ELR (cell line): Measurements from ENCODE around the gene PHF21B.
"Not testable (repeated sequence)": the region's sequence is repeated elsewhere in the genome, so short reads cannot be mapped to it uniquely, and the experiment has no call there.

Experiments used
- DNase-seq: peaks from one replicate; pipeline ENCODE4 v3.0.0-alpha.2; 2015; ENCODE audit warnings: low read depth

Gene PHF21B

DNA sequence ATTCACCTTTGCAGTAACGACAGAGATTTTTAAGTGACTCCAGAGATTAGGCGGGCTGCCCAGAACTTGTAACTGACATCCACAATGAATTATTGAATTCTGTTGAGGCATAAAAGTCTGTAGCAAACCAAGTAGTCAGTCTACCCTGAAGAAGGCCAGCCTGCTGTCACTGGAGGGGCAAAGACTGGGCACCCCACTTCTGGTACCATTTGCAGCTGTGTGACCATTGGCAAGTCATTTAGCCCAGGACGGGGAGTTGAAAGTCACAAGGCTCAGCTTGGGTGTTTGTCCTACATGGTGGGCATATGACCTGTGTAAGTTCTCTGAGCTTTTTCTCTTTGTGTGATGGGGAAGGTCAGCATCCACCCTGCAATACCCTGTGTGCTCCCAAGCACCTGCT lies 138.0 kb downstream of the PHF21B start:
- DNase-seq = no peak

DNA sequence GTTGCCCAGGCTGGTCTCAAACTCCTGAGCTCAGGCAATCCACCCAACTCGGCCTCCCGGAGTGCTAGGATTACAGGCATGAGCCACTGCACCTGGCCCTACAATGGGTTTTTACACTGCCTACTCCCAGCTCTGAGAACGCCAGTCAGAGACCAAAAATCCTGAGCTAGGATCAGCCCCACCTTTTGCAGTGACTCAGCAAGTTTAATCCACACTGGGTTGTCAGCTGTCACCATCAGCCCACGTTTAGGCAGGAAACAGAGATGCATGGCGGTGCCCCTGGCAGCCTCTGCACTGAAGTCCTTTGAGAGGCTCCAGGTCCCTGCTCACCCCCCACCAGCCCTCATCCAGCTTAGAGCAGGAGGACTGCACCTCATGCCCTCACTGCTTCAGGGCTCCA lies 139.8 kb downstream of the PHF21B start:
- peak; percentile 10 for DNase-seq

DNA sequence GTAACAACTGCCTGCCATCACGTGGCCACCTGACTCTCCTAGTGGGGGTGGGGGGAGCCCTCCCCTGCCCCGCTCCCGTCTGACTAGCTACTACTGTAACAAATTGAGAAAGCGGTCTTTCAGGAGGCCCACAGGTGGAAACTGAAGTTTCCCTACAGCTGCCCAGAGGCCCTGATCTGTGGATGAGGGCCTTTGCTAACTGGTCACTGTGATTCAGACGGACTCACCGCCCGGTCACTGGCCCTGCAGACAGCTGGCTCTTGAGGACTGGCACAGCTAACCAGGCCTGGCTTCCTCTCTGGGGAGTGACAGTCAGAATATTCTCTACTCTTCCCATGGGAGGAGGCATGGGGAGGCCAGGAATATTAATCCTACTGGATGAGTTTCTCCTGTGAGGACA lies 140.6 kb downstream of the PHF21B start:
- DNase-seq = peak; percentile 9

DNA sequence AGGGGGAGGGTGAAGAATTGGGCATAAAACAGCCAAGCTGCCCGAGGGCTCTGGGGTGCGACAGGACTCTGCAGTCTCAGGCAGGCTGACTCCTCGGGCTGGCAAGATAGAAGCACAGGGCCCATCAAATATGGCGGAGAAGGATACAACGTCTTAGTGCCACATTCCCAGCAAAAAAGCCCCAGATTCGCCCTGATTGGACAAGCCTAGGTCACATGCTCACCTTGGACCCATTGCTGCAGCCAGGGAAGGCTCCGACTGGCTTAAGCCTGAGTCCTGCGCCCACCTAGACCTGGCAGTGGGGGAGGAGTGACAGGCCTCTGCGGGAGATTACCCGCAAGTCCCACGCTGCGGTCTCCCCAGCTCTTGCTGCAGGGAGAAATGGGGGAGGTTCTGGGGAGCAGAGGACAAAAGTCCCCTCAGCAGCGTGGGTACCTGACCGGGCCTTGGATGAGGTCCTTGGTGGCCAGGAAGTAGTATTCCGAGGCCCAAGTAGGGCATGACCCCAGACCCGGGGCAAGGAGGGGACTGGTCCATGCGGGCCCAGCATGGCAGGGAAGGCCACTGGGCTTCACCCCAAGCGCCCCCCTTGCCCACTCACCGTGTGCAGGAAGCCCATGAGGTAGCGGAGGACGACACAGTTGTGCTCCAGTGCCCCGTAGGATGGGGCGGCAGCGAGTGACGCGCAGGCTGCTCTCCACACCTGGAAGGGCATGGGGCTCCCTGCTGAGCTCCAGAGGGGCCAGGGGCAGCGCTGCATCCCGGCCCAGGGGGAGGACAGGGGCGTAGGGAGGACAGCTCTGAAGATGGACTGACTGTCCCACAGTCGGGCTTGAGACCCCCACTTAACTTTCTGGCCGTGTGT lies 144.4 kb downstream of the PHF21B start:
- no peak for DNase-seq

DNA sequence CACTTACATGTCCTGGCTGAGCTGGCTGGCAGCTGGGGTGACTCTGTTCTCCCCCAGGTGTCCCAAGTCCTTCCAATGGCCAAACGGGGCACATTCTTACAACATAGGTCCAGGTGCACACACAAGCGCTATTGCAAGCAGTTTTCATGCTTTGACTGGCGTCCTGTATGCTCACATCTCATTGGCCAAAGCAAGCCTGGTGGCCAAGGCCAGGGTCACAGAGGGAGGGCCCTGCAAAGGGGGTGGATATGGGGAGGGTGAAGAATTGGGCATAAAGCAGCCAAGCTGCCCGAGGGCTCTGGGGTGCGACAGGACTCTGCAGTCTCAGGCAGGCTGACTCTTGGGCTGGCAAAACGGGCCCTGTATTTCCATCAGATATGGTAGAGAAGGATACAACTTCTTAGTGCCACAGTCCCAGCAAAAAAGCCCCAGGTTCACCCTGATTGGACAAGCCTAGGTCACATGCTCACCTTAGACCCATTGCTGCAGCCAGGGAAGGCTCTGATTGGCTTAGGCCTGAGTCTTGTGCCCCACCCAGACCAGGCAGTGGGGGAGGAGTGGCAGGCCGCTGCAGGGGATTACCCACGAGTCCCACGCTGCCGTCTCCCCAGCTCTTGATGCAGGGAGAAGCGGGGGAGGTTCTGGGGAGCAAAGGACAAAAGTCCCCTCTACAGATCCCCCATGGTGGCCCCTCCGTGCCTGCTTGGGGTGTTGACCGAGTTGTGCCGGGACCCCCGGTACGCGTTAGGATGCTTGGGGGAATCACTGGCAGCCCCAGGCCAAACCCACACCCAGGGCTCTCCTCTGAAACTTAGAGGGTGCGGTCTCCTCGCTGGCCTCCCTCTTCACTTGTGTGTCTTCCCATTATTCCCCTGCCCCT lies 146.6 kb downstream of the PHF21B start:
- DNase-seq = no peak

DNA sequence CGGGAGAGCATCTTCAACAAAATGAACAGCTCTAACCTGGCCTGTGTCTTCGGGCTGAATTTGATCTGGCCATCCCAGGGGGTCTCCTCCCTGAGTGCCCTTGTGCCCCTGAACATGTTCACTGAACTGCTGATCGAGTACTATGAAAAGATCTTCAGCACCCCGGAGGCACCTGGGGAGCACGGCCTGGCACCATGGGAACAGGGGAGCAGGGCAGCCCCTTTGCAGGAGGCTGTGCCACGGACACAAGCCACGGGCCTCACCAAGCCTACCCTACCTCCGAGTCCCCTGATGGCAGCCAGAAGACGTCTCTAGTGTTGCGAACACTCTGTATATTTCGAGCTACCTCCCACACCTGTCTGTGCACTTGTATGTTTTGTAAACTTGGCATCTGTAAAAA lies 147.5 kb downstream of the PHF21B start:
- DNase-seq = no peak

DNA sequence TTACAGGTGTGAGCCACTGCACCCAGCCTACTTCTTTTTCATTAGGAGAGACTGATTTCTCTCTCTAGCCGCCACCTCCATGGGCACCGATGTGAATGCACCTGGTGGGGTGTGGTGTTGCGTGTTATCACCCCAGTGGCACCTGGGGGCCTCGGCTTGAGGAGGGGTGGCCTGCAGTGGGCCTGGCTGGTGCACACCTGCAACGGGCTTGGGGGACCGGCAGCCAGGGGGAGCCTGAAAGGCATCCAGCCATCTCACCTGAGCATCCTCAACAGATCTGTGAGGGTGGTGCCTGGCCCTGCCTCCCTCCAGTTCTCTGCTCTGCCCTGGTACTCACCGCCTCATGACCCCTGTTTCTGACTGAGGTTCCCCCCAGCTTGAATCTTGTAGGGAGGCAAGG lies 148.6 kb downstream of the PHF21B start:
- DNase-seq = no peak

DNA sequence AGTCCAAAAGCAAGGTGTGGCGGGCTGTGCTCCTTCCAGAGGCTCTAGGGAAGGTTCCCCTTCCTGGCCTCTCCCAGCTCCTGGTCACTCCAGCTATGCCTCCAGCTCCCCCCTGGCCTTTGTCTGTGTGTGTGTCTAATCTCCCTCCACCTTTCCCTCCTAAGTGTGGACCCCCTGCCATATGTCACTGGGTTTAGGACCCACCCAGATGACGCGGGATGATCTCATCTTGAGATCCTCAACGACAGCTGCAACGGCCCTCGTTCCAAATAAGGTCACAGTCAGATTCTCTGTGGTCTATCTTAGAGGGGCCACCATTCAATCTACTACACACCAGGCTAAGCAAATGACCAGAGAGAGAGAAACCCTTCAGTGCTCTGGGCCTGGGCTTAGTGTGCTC lies 149.5 kb downstream of the PHF21B start:
- DNase-seq = no peak

DNA sequence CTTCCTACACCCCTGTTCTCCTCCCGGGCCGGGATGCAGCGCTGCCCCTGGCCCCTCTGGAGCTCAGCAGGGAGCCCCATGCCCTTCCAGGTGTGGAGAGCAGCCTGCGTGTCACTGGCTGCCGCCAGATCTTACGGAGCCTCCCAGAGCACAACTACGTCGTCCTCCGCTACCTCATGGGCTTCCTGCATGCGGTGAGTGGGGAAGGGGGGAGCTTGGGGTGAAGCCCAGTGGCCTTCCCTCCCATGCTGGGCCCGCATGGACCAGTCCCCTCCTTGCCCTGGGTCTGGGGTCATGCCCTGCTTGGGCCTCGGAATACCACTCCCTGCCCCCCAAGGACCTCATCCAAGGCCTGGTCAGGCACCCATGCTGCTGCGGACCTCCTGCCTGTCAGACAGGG lies 150.2 kb downstream of the PHF21B start:
- no peak for DNase-seq

DNA sequence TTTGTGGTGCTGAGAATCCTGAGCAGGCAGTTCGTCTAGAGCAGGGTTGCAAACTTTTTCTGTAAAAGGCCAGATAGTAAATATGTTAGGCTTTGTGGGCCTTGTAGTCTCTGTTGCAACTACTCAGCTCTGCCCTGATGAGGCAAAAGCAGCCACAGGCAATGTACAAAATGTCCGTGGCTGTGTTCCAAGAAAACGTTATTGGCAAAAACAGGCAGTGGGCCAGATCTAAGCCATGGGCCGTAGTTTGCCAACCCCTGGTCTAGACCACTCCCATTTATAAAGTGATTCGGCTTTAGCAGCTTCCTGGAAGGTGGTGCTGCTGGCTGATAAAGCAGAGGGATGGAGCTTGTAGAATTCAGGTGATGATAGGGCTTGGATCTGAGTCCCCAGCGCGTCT lies 151.0 kb downstream of the PHF21B start:
- not testable (repeated sequence) for DNase-seq

DNA sequence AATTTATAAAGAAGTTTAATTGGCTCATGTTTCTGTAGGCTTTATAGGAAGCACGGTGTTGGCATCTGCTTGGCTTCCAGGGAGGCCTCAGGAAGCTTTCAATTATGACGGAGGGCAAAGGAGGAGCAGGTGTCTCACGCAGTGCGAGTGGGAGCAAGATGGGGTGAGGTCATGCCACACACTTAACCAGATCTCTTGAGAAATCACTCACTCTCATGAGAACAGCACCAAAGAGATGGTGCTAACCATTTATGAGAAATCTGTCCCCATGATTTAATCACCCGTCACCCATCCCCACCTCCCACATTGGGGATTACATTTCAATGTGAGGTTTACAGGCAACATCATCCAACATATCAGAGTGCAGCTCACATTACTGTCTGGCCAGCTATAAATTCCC lies 153.9 kb downstream of the PHF21B start:
- DNase-seq = no peak

DNA sequence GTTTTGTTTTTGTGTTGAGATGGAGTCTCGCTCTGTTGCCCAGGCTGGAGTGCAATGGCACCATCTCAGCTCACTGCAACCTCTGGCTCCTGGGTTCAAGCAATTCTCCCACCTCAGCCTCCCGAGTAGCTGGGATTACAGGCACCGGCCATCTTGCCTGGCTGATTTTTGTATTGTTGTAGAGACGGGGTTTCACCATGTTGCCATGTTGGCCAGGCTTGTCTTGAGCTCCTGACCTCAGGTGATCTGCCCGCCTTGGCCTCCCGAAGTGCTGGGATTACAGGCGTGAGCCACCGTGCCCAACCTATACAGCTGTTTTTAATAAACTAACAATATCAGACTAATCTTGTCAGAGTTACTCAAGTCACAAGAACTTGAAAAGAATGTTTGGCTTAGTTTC lies 155.2 kb downstream of the PHF21B start:
- not testable (repeated sequence) for DNase-seq

DNA sequence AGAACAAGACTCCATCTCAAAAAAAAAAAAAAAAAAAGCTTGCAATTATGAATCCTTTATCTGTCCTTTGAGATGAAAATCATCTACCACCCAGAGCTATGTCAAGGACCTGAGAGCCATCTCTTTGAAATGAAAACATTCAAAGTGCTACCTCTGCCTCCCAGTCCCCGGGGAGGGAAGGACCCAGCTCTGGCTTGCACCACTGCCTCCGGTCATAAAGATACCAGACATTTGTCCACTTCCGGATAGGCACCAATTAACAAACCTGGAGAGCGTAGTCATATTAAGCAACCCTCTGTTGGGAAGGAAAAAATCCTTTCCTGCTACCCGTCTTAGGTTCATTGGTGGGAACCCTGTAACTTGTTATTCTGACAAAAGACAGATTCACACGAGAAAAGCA lies 158.9 kb downstream of the PHF21B start:
- no peak for DNase-seq

DNA sequence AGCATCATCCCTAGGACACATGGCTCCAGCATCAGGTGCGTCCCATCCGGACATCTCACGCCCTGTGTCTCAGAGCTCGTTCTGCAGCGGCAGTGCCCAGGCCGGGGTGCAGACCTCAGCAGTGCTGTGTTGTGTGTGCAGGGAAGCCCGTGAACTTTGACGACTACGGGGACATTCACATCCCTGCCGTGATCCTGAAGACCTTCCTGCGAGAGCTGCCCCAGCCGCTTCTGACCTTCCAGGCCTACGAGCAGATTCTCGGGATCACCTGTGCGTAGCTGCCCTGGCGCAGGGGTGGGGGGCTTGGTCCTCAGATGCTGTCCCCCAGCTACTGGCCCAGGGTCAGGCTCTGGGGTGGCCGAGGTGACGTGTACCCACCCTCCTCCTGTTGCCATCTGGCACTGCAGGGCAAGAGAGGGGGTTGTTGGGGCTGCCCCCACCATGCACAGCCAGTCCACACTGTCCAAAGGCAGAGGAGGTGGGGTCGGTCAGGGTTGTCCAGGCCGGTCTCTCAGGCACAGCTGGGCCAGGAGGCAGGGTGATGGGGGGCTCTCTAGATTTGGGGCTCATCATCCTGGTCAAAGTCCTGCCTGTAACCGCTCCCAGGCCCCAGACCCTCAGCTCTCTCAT lies 160.9 kb downstream of the PHF21B start:
- DNase-seq = no peak

DNA sequence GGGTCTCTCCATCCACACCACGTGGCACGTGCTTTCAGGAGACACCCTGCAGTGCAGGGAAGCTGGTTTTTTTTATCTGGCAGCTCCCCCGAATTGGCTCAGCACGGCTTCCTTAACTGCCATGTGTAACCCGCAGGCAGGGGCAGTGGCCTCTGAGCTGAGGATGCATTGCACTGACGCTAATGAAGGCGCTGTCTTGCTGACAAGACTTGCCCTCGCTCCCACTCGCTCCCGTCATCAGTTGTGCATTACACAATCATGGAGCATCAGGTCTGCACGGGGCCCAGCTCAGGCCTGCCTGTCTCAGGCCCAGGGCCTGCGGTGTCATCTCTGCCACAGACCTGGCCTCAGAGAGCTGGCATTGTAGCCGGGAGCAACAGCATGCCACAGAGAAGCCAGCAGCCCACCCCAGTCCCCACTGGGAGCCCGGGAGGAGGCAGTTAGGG lies 161.5 kb downstream of the PHF21B start:
- no peak for DNase-seq

DNA sequence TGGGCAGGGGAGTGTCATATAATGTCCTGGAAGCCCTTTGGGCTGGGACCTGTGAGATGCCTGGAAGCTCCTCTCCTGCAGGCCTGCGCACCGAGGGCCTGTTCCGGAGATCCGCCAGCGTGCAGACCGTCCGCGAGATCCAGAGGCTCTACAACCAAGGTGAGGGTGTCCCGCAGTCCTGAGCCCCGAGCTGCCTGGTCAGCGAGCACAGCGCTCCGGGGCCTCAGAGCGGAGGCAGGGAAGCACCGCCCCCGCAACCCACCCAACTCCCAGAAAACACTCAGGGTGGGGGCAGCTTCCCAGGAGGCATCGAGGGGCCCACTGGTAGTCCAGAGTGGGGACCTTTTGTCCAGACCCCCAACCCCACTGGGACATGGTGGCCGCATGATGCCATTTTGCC lies 161.9 kb downstream of the PHF21B start:
- no peak for DNase-seq

DNA sequence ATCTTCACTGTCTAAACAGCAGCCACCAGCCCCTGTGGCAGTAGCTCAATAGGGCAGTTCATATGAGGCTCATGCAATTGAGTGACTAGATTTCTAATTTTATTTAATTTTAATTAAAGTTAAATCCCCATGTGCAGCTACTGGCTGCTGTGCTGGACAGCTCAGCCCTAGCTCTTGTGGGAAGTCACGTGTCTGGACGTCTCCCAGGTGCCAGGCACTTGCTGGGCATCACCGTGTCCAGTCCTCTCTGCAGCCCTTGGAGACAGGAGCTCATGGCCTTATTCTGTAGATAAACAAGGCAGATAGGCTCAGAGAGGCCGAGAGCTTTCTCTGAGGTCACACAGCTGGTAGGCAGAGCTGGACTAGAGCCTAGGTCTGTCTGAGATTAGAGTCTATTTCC lies 162.4 kb downstream of the PHF21B start:
- no peak for DNase-seq

DNA sequence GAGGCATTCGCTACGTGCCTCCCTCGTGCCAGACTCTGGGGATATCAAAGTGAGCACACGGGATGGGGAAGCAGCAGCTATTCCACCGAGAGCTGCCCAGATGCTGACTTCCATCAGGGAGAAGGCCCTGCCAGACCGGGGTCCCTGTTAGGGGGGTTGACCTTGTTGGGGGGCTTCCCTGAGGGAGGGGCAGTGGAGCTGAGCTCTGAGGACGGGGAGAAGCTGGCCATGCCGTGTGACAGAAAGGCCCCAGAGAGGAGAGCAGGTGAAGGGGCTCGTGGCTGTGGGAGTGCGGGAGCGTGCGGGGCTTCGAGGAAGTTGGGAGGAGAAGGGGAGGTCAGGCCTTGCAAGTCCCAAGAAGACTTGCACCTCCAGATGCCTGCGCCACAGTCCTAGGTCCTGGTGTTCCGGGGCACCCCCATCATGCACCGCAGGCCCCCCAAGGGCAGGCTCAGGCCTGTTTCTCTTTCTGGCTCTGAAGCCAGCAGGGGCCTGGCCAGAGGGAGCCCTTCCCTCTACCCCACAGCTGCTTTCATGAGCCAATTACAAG lies 163.0 kb downstream of the PHF21B start:
- DNase-seq = no peak

DNA sequence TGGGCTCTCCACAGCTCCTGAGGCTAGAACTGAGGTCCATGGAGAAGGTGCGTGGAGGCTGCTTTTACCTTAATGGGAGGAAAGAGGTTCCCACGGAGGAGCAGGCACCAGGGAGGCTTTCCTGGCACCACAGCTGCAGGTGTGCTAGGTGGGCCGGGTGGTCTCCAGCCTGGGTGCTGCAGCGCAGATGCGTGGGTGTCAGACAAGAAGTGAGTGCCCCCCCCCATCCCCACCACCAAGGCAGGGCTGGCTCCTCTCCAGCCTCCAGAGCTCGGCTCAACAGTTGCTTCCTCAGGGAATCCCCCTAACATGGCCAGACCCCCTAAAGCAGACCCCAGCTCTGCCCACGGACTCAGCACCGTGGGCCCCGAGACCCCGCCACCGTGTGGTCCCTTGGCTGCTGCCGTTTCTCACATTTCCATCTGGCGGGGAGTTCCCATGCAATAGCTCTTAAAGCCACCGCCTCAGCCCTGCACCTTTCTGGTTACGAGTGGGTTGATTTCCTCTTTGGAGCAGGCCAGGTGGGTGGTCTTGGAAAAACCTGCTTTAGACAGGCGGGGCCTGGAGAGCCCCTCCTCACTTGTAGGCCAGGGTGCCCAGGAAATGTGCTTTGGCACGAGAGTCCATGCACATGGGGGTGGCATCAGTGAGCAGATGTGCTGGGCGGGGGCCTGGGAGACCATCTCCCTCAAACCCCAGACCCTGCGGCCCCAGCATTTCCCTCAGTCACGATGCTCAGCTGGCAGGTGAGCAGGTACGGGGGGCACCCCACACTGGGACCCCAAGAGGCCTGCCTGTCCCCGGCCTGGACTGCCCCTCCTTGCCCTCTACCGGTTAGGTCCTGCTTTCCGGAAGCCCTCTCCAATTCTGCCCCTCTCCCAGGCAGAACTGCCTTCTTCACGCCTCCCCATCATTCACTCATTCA lies 163.7 kb downstream of the PHF21B start:
- no peak for DNase-seq

DNA sequence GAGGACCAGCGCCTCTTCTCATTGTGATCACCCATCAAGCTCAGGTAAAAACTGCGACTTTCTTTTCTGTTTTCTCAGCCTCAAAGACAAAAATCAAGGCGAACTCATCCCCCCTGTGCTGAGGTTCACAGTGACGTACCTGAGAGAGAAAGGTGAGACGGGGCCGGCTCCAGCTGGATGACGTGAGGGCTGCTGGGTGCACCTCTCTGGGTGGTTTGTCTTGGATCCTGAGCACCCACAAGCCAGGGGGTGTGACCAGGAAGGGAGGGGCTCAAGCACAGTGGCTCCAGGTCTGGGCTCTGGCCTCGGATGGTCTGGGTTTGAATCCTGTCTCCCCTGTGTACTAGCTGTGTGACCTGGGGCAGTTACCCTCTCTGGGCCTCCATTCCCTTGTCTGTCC lies 164.6 kb downstream of the PHF21B start:
- no peak for DNase-seq

DNA sequence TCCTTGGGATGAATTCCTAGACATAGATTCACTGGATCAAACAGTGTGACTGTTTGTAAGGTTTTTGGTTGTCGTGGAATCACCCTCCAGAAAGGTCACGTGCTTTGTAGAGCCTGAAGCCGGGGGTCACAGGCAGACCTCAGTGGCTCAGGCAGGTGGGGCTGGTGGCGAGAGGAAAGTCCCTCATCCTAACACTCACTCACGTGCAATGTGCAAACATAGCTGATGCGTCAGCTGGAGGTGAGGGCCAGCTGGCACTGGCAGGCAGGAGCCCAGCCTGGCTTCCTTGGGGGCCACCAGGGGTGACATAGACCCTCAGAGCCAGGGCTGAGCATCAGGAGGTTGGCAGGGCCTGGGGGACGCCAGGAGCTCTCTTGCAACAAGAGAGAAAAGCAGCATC lies 167.4 kb downstream of the PHF21B start:
- DNase-seq = no peak
